HG02885 (cell line): ENCODE data around the gene JAK2.

ENCODE experiments used
- ATAC-seq: cut with Tn5 transposase; IDR thresholded peaks from one replicate; pipeline ENCODE4 v1.9.1; 2021; ENCODE audit warnings: mild to moderate bottlenecking; ENCODE audit not compliant: unreplicated experiment, poor library complexity

Gene JAK2

DNA sequence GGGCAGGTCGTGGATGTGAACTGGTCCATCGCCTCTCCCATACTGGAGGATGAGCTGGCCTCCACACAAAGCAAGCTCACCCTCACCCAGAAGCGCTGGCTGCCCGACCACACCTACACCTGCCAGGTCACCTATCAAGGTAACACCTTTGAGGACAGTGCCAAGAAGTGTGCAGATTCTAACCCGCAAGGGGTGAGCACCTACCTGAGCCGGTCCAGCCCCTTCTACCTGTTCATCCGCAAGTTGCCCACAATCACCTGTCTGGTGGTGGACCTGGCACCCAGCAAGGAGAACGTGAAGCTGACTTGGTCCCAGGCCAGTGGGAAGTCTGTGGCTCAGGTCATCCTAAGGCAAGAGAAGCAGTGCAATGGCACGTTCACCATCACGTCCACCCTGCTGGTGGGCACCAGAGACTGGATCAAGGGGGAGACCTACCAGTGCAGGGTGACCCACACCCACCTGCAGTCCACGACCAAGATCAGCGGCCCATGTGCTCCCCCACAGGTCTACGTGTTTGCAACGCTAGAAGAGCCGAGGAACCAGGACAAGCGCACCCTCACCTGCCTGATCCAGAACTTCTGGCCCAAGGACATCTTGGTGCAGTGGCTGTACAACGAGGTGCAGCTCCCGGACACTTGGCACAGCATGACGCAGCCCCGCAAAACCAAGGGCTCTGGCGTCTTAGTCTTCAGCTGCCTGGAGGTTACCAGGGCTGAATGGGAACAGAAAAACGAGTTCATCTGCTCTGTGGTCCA, 129.1 kb downstream of the JAK2 start:
- no peak for ATAC-seq

DNA sequence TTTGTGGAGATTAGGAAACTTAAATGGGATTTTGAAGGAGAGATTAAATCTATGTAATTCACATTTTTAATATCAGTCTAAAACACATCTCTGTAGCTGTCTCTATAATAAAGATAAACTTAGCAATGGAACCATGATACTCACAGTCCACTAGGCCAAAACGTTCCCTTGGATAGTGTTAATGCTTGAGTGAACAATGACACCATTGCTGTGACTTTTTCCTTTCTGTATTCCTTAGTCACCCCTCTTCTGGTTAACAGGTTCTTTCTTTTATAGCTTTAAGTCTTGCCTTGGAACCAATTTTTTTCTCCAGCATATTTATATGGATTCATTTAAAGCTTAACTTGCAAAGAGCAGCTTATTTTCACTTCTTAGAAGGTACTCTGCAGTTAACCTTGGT, 137.0 kb downstream of the JAK2 start:
- ATAC-seq: no peak

DNA sequence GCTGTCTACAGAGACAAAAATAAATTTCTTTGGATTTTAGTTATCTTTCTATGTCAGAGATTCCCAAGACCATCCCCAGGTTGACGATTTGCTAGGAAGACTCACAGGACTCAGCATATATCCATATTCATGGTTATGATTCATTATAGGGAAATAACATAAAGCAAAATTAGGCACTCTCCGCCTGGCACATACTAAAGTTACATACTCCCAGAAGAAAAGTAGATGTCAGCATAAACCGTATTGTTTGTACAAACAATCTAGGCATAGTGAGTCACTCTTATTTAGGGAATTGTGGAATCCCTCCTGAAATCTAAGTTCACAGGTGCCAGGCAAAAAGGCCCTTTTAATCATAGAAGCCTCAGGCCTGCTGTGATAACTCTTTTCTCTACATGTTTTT, 137.4 kb downstream of the JAK2 start:
- no peak for ATAC-seq

DNA sequence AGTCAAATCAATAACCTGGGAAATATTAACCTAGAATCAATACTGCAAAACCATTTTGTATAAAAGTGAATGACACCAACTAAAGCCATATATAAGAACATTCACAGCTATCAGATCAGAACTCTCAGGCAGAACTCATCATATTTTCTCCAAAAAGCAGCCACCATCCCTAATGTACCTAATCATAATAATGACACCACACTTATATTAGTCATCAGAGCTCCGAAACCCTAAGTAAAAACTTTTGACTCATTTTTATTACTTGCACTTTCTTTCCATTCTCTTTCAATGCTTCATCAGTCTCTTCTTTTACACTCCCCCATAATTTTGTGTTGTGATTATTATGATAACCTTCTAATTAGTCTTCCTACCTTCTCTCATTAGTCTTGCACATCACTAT, 155.1 kb downstream of the JAK2 start:
- ATAC-seq: no peak

DNA sequence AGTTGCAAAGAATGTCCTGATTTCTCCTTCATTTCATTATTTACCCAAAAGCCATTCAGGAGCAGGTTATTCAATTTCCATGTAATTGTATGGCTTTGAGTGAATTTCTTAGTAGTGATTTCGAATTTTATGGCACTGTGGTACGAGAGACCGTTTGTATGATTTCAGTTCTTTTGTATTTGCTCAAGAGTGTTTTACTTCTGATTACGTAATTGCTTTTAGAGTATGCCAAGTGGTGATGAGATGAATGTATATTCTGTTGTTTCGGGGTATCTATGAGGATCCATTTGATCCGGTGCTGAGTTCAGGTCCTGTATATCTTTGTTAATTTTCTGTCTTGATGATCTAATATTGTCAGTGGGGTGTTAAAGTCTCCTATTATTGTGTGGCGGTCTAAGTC, 159.1 kb downstream of the JAK2 start:
- no peak for ATAC-seq

DNA sequence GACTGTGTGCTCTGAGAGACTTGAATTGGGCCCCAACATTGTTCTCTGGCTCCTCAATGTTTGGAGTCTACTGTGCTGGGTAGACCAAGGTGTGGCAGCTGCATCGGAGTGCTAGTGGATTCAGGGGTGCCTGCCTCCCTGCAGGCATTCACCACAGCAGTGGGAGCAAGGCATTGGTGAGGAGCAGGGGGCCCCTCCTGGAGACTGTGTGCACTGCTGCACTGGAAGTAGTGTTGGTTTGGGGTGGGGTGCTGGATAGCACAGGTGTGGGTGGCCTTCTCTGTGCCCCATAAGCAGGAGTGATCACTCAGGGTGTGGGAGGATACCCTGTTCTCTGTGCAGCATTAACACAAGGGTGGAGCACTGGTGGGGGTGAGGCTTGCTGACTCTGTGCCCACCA, 161.2 kb downstream of the JAK2 start:
- no peak for ATAC-seq
